ENCODE data around the gene SLC16A13. TPM values are rescaled to one million over a fixed set of nuclear protein-coding genes. Genes with fewer than 3 reads are reported as not detected.

SLC16A13 gene
- total and polyA plus RNA-seq, 4 donors, result 0.10 to 2.4 (median 1.1) TPM

GRCh38 chr17:7027335-7027734, 8.5 kb upstream of the SLC16A13 start:
- H3K4me1 ChIP-seq (ENCODE audit: control insufficient read depth, insufficient read depth, low read length), result peaks cover 20% of the 10 kb centered on the region
- H3K27me3 ChIP-seq (ENCODE audit: control insufficient read depth, insufficient read depth, low read length), result peaks cover 21% of the 10 kb centered on the region
- H3K9me3 ChIP-seq (ENCODE audit: control insufficient read depth, insufficient read depth, low read length), result no peaks in the 10 kb centered on the region
- H3K27ac ChIP-seq (ENCODE audit: low read depth, low read length), result no peak overlapping the region
- DNase-seq (ENCODE audit: low read depth in 4 of 6, low spot score in 6 of 6), result no peak
- 72% methylated on average over 9 of the region's 13 CpGs for WGBS (ENCODE audit: insufficient coverage)
- no peaks in the 10 kb centered on the region for H3K36me3 ChIP-seq (ENCODE audit: control insufficient read depth, insufficient read depth, low read length)
- H3K4me3 ChIP-seq (ENCODE audit: low read depth, low read length), result no peak overlapping the region

GRCh38 chr17:7029096-7029495, 6.7 kb upstream of the SLC16A13 start:
- no peaks in the 10 kb centered on the region for H3K36me3 ChIP-seq (ENCODE audit: control insufficient read depth, insufficient read depth, low read length)
- H3K9me3 ChIP-seq (ENCODE audit: control insufficient read depth, insufficient read depth, low read length), result no peaks in the 10 kb centered on the region
- H3K27ac ChIP-seq (ENCODE audit: low read depth, low read length), result peak overlapping the region; percentile 12
- WGBS (ENCODE audit: insufficient coverage), result 100% methylated on average over 1 of the region's 3 CpGs
- H3K27me3 ChIP-seq (ENCODE audit: control insufficient read depth, insufficient read depth, low read length), result peaks cover 4% of the 10 kb centered on the region
- no peak for DNase-seq (ENCODE audit: low read depth in 4 of 6, low spot score in 6 of 6)
- H3K4me3 ChIP-seq (ENCODE audit: low read depth, low read length), result no peak overlapping the region
- H3K4me1 ChIP-seq (ENCODE audit: control insufficient read depth, insufficient read depth, low read length), result peaks cover 4% of the 10 kb centered on the region

- 89% methylated on average over 7 of the region's 8 CpGs for WGBS (ENCODE audit: insufficient coverage)
- peak overlapping the region; percentile 11 for H3K27ac ChIP-seq (ENCODE audit: low read depth, low read length)
- DNase-seq (ENCODE audit: low read depth in 4 of 6, low spot score in 6 of 6), result no peak
- H3K9me3 ChIP-seq (ENCODE audit: control insufficient read depth, insufficient read depth, low read length), result no peaks in the 10 kb centered on the region
- no peak overlapping the region for H3K4me3 ChIP-seq (ENCODE audit: low read depth, low read length)
- no peaks in the 10 kb centered on the region for H3K27me3 ChIP-seq (ENCODE audit: control insufficient read depth, insufficient read depth, low read length)
- no peaks in the 10 kb centered on the region for H3K4me1 ChIP-seq (ENCODE audit: control insufficient read depth, insufficient read depth, low read length)
- no peaks in the 10 kb centered on the region for H3K36me3 ChIP-seq (ENCODE audit: control insufficient read depth, insufficient read depth, low read length)
Observed at GRCh38 chr17:7029659-7030058, 6.2 kb upstream of the SLC16A13 start.

- Histone ChIP-seq H3K27ac (ENCODE audit: low read depth, low read length) (peak overlapping the region; percentile 81), H3K4me1 (ENCODE audit: control insufficient read depth, insufficient read depth, low read length) (peaks cover 29% of the 10 kb centered on the region), H3K36me3 (ENCODE audit: control insufficient read depth, insufficient read depth, low read length) (no peaks in the 10 kb centered on the region), H3K9me3 (ENCODE audit: control insufficient read depth, insufficient read depth, low read length) (no peaks in the 10 kb centered on the region), H3K4me3 (ENCODE audit: low read depth, low read length) (peak overlapping the region; percentile 85), H3K27me3 (ENCODE audit: control insufficient read depth, insufficient read depth, low read length) (no peaks in the 10 kb centered on the region)
- WGBS (ENCODE audit: insufficient coverage), result 4% methylated on average over 5 of the region's 7 CpGs
- no peak for DNase-seq (ENCODE audit: low read depth in 4 of 6, low spot score in 6 of 6)
Observed at GRCh38 chr17:7034955-7035590, 742 bp upstream of the SLC16A13 start.

GRCh38 chr17:7038025-7038862, 2.4 kb downstream of the SLC16A13 start:
- DNase-seq (ENCODE audit: low read depth in 4 of 6, low spot score in 6 of 6), result no peak
- Histone ChIP-seq H3K4me3 (ENCODE audit: low read depth, low read length) (no peak overlapping the region), H3K36me3 (ENCODE audit: control insufficient read depth, insufficient read depth, low read length) (no peaks in the 10 kb centered on the region), H3K9me3 (ENCODE audit: control insufficient read depth, insufficient read depth, low read length) (no peaks in the 10 kb centered on the region), H3K27ac (ENCODE audit: low read depth, low read length) (no peak overlapping the region), H3K27me3 (ENCODE audit: control insufficient read depth, insufficient read depth, low read length) (peaks cover 15% of the 10 kb centered on the region), H3K4me1 (ENCODE audit: control insufficient read depth, insufficient read depth, low read length) (peaks cover 47% of the 10 kb centered on the region)
- WGBS (ENCODE audit: insufficient coverage), result 82% methylated on average over 19 of the region's 19 CpGs

DNA sequence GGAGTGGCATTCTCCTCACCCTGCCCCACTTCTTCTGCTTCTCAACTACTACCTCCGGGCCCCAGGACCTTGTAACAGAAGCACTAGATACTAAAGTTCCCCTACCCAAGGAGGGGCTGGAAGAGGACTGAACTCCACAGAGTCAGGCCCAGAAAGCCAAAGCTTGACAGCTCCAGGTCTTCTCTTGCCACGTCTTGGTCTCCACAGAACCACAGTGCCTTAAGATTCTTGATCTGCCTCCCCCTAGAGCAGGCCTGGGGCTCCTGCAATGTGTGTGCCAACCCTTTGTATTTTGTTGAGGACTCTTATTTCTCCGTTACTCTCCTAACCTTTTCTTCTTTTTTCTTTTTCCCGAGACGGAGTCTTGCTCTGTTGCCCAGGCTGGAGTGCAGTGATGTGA, 4.0 kb downstream of the SLC16A13 start:
- Histone ChIP-seq H3K9me3 (ENCODE audit: control insufficient read depth, insufficient read depth, low read length) (no peaks in the 10 kb centered on the region), H3K4me1 (ENCODE audit: control insufficient read depth, insufficient read depth, low read length) (peaks cover 56% of the 10 kb centered on the region), H3K36me3 (ENCODE audit: control insufficient read depth, insufficient read depth, low read length) (no peaks in the 10 kb centered on the region), H3K27ac (ENCODE audit: low read depth, low read length) (no peak overlapping the region), H3K27me3 (ENCODE audit: control insufficient read depth, insufficient read depth, low read length) (peaks cover 31% of the 10 kb centered on the region), H3K4me3 (ENCODE audit: low read depth, low read length) (no peak overlapping the region)
- 86% methylated on average over 5 of the region's 5 CpGs for WGBS (ENCODE audit: insufficient coverage)
- no peak for DNase-seq (ENCODE audit: low read depth in 4 of 6, low spot score in 6 of 6)

- H3K9me3 ChIP-seq (ENCODE audit: control insufficient read depth, insufficient read depth, low read length), result no peaks in the 10 kb centered on the region
- WGBS (ENCODE audit: insufficient coverage), result 14% methylated on average over 41 of the region's 43 CpGs
- H3K27ac ChIP-seq (ENCODE audit: low read depth, low read length), result no peak overlapping the region
- peak in 1 of 6 donors; percentile 15 for DNase-seq (ENCODE audit: low read depth in 4 of 6, low spot score in 6 of 6)
- no peaks in the 10 kb centered on the region for H3K36me3 ChIP-seq (ENCODE audit: control insufficient read depth, insufficient read depth, low read length)
- peaks cover 44% of the 10 kb centered on the region for H3K27me3 ChIP-seq (ENCODE audit: control insufficient read depth, insufficient read depth, low read length)
- H3K4me1 ChIP-seq (ENCODE audit: control insufficient read depth, insufficient read depth, low read length), result peaks cover 49% of the 10 kb centered on the region
- no peak overlapping the region for H3K4me3 ChIP-seq (ENCODE audit: low read depth, low read length)
Observed at GRCh38 chr17:7041607-7042500, 6.0 kb downstream of the SLC16A13 start.

- H3K9me3 ChIP-seq (ENCODE audit: control insufficient read depth, insufficient read depth, low read length), result no peaks in the 10 kb centered on the region
Observed at GRCh38 chr17:7042501-7043181, 6.8 kb downstream of the SLC16A13 start.

GRCh38 chr17:7043182-7043496, 7.3 kb downstream of the SLC16A13 start:
- peak overlapping the region; percentile 35 for H3K4me3 ChIP-seq (ENCODE audit: low read depth, low read length)
- H3K27ac ChIP-seq (ENCODE audit: low read depth, low read length), result no peak overlapping the region
- H3K36me3 ChIP-seq (ENCODE audit: control insufficient read depth, insufficient read depth, low read length), result no peaks in the 10 kb centered on the region
- H3K27me3 ChIP-seq (ENCODE audit: control insufficient read depth, insufficient read depth, low read length), result peaks cover 50% of the 10 kb centered on the region
- H3K9me3 ChIP-seq (ENCODE audit: control insufficient read depth, insufficient read depth, low read length), result no peaks in the 10 kb centered on the region
- 1% methylated on average over 21 of the region's 21 CpGs for WGBS (ENCODE audit: insufficient coverage)
- no peak for DNase-seq (ENCODE audit: low read depth in 4 of 6, low spot score in 6 of 6)
- H3K4me1 ChIP-seq (ENCODE audit: control insufficient read depth, insufficient read depth, low read length), result peaks cover 45% of the 10 kb centered on the region

More at GRCh38 chr17:7042501-7043181, 6.8 kb downstream of the SLC16A13 start:
- Histone ChIP-seq H3K27me3 (ENCODE audit: control insufficient read depth, insufficient read depth, low read length) (peaks cover 45% of the 10 kb centered on the region), H3K4me3 (ENCODE audit: low read depth, low read length) (no peak overlapping the region), H3K27ac (ENCODE audit: low read depth, low read length) (no peak overlapping the region), H3K36me3 (ENCODE audit: control insufficient read depth, insufficient read depth, low read length) (no peaks in the 10 kb centered on the region), H3K4me1 (ENCODE audit: control insufficient read depth, insufficient read depth, low read length) (peaks cover 46% of the 10 kb centered on the region)
- DNase-seq (ENCODE audit: low read depth in 4 of 6, low spot score in 6 of 6), result no peak
- WGBS (ENCODE audit: insufficient coverage), result 3% methylated on average over 51 of the region's 53 CpGs
